CD4-positive, alpha-beta T cell (primary cell): Measurements from ENCODE around the gene ADGRG3. TPM values are rescaled to one million over a fixed set of nuclear protein-coding genes. Genes with fewer than 3 reads are reported as not detected.

Experiments
- ATAC-seq: fragments of 200-7000 bp; cut with Tn5 transposase; one replicate; pipeline ENCODE4 v1.10.0; 2022; ENCODE audit warnings: mild to moderate bottlenecking; ENCODE audit not compliant: poor library complexity
- CTCF ChIA-PET: fragments of 350-600 bp; sonication (Branson Sonifier 250); formaldehyde crosslinking; loops from one replicate; lab custom pipeline; 2021; ENCODE audit warnings: antibody characterized with exemption, inconsistent platforms; lab: Charles Lee
- POLR2A ChIA-PET: fragments of 350-600 bp; sonication (Branson Sonifier 250); formaldehyde crosslinking; loops from one replicate; lab custom pipeline; 2021; ENCODE audit warnings: antibody characterized with exemption, inconsistent platforms; lab: Charles Lee
- DNase-seq, 14 experiments: peaks; one replicate each; pipeline ENCODE4 v3.0.0-alpha.2; 2013 to 2020; ENCODE audit warnings: mixed read lengths in 2 of 14
- H3K27ac ChIP-seq, 2 donors: one replicate each; pipeline versions ENCODE4 v1.5.1 to v1.7.0; 2013; ENCODE audit warnings: low read length in 2 of 2, low read depth in 1 of 2, mild to moderate bottlenecking in 1 of 2
- H3K27me3 ChIP-seq, 2 experiments: 1 replicate in 1 of 2; 2 replicates in 1 of 2; pipeline versions ENCODE4 v1.6.1 to v1.7.0; 2013; ENCODE audit warnings: low read length in 2 of 2, control low read depth in 1 of 2, mild to moderate bottlenecking in 1 of 2, moderate library complexity in 1 of 2; ENCODE audit not compliant: insufficient read depth in 2 of 2, control insufficient read depth in 1 of 2
- H3K36me3 ChIP-seq: one replicate; pipeline ENCODE4 v1.6.1; 2013; ENCODE audit warnings: low read length, control low read depth; ENCODE audit not compliant: insufficient read depth
- H3K4me1 ChIP-seq: one replicate; pipeline ENCODE4 v1.6.1; 2013; ENCODE audit warnings: low read length, control low read depth; ENCODE audit not compliant: insufficient read depth
- H3K4me3 ChIP-seq: one replicate; pipeline ENCODE4 v1.5.1; 2013; ENCODE audit warnings: mild to moderate bottlenecking, low read length, moderate library complexity
- H3K9me3 ChIP-seq, 2 experiments: 1 replicate in 1 of 2; 2 replicates in 1 of 2; pipeline versions ENCODE4 v1.6.1 to v1.7.0; 2013; ENCODE audit warnings: low read length in 2 of 2, mild to moderate bottlenecking in 2 of 2, control low read depth in 1 of 2, moderate library complexity in 1 of 2; ENCODE audit not compliant: control insufficient read depth in 1 of 2, insufficient read depth in 1 of 2
- H3K27ac Mint-ChIP-seq: one replicate; pipeline ENCODE4 v1.8.0; 2020; ENCODE audit warnings: mixed read lengths
- H3K27me3 Mint-ChIP-seq: one replicate; pipeline ENCODE4 v1.8.0; 2021; ENCODE audit warnings: mixed read lengths
- H3K36me3 Mint-ChIP-seq: one replicate; pipeline ENCODE4 v1.8.0; 2021; ENCODE audit warnings: low read depth, mixed read lengths
- H3K4me1 Mint-ChIP-seq: one replicate; pipeline ENCODE4 v1.8.0; 2021; ENCODE audit warnings: low read depth, mixed read lengths
- H3K4me3 Mint-ChIP-seq: one replicate; pipeline ENCODE4 v1.8.0; 2020; ENCODE audit warnings: mild to moderate bottlenecking, mixed read lengths
- H3K9me3 Mint-ChIP-seq: one replicate; pipeline ENCODE4 v1.8.0; 2020; ENCODE audit warnings: mixed read lengths
- CTCF ChIP-seq: fragments of 200-600 bp; IDR thresholded peaks from one replicate; pipeline ENCODE4 v1.8.0; 2022; ENCODE audit warnings: antibody characterized with exemption, mild to moderate bottlenecking
- intact Hi-C, 2 experiments: fragments of 100-400 bp; cut with DNase I in 1 of 2; cut with micrococcal nuclease in 1 of 2; formaldehyde crosslinking; loops; one replicate each; pipeline versions ENCODE4 v1.15.1 to v1.9.0; 2023 to 2025; cut with DNase I, micrococcal nuclease
- total RNA-seq, 174 experiments: library from RNA in 2 of 174; stranded (reverse) in 2 of 174; gene quantifications; one replicate each; pipeline ENCODE4 v1.2.3 and lab custom pipeline; 2021 to 2026

ADGRG3 gene
- total RNA-seq, 2 experiments from 2014 or later: 0.28 TPM; not detected in 1

GRCh38 chr16:57677622-57678369, 9.7 kb downstream of the ADGRG3 start:
- Mint-ChIP-seq H3K9me3 (no peaks in the 10 kb centered on the region), H3K4me1 (no peaks in the 10 kb centered on the region), H3K4me3 (no peak overlapping the region), H3K27ac (no peak overlapping the region), H3K36me3 (no peaks in the 10 kb centered on the region), H3K27me3 (no peaks in the 10 kb centered on the region)
- no peak overlapping the region for H3K27ac ChIP-seq
- no peak overlapping the region for H3K4me3 ChIP-seq
- DNase-seq: no peak
- no peaks in the 10 kb centered on the region for H3K27me3 ChIP-seq
- no peaks in the 10 kb centered on the region for H3K4me1 ChIP-seq
- H3K36me3 ChIP-seq: no peaks in the 10 kb centered on the region
- no peak for TF ChIP-seq CTCF
- intact Hi-C loops: no loop called here
- ChIA-PET POLR2A (no interaction called here), CTCF (no interaction called here)
- no peak for ATAC-seq
- H3K9me3 ChIP-seq: no peaks in the 10 kb centered on the region

DNA sequence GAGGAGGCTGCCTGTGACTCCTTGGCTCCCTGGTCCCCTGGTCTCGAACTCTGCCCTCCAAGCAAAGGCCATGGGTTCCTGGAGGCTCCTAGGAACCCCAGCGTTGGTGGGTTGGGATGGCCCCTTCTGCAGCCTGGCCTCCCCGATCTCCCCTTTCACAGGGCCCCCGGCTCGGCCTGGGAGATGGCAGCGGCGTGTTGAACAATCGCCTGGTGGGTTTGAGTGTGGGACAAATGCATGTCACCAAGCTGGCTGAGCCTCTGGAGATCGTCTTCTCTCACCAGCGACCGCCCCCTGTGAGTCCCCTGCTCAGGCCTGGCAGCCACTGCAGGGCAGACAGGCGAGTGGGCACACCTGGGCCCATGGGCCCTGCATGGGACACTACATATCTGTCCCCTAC, 10.9 kb downstream of the ADGRG3 start:
- intact Hi-C loops: no loop called here
- no peaks in the 10 kb centered on the region for H3K9me3 Mint-ChIP-seq
- Histone ChIP-seq H3K36me3 (no peaks in the 10 kb centered on the region), H3K27me3 (no peaks in the 10 kb centered on the region), H3K9me3 (no peaks in the 10 kb centered on the region), H3K4me1 (no peaks in the 10 kb centered on the region), H3K4me3 (no peak overlapping the region), H3K27ac (no peak overlapping the region)
- no peaks in the 10 kb centered on the region for H3K27me3 Mint-ChIP-seq
- no peak overlapping the region for H3K4me3 Mint-ChIP-seq
- H3K36me3 Mint-ChIP-seq: no peaks in the 10 kb centered on the region
- no peaks in the 10 kb centered on the region for H3K4me1 Mint-ChIP-seq
- ATAC-seq: no peak
- H3K27ac Mint-ChIP-seq: no peak overlapping the region
- no peak for DNase-seq
- ChIA-PET CTCF (no interaction called here), POLR2A (no interaction called here)
- TF ChIP-seq CTCF: no peak

- Histone ChIP-seq H3K27ac (no peak overlapping the region), H3K36me3 (no peaks in the 10 kb centered on the region), H3K27me3 (no peaks in the 10 kb centered on the region), H3K9me3 (no peaks in the 10 kb centered on the region), H3K4me3 (no peak overlapping the region), H3K4me1 (no peaks in the 10 kb centered on the region)
- DNase-seq (no peak), ATAC-seq (no peak)
- Mint-ChIP-seq H3K36me3 (no peaks in the 10 kb centered on the region), H3K27me3 (no peaks in the 10 kb centered on the region), H3K4me1 (no peaks in the 10 kb centered on the region), H3K9me3 (no peaks in the 10 kb centered on the region), H3K27ac (no peak overlapping the region), H3K4me3 (no peak overlapping the region)
- intact Hi-C loops: no loop called here
- POLR2A ChIA-PET: no interaction called here
- CTCF ChIA-PET: no interaction called here
- no peak for TF ChIP-seq CTCF
Measured at GRCh38 chr16:57679767-57680482, 11.8 kb downstream of the ADGRG3 start.
